ENCODE measurements around the gene ACCS. TPM values are rescaled to one million over a fixed set of nuclear protein-coding genes. Genes with fewer than 3 reads are reported as not detected.

The ACCS gene
- total and polyA plus RNA-seq, 8 donors = 10.1 to 68.1 (median 16.2) TPM

GRCh38 chr11:44018829-44019228, 47.2 kb upstream of the ACCS start:
- WGBS, 2 donors = 51 to 57% methylated on average over 2 of the region's 2 CpGs
- H3K27me3 ChIP-seq = no peaks in the 10 kb centered on the region
- intact Hi-C loops (cut with DNase I) = no loop called here
- FAIRE-seq (no peak), ATAC-seq (no peak), DNase-seq (no peak)
- no peak overlapping the region for H3K4me3 ChIP-seq
- TF ChIP-seq CTCF (IDR thresholded peaks at IDR 0.05) = no peak
- H3K36me3 ChIP-seq = no peaks in the 10 kb centered on the region
- no peak overlapping the region for H3K27ac ChIP-seq
- no peaks in the 10 kb centered on the region for H3K9me3 ChIP-seq
- peaks cover 0 to 13% (median 0%) of the 10 kb centered on the region in 3 donors for H3K4me1 ChIP-seq

- intact Hi-C loops (cut with DNase I) = no loop called here
- no peak for FAIRE-seq
Observed at GRCh38 chr11:44024977-44025376, 41.1 kb upstream of the ACCS start.

GRCh38 chr11:44025727-44026126, 40.3 kb upstream of the ACCS start:
- intact Hi-C loops (cut with DNase I) = no loop called here
- no peak for ATAC-seq
- no peaks in the 10 kb centered on the region for H3K36me3 ChIP-seq
- no peak for FAIRE-seq
- no peak overlapping the region for H3K4me3 ChIP-seq
- no peaks in the 10 kb centered on the region for H3K9me3 ChIP-seq
- DNase-seq = no peak
- H3K27me3 ChIP-seq = no peaks in the 10 kb centered on the region
- H3K27ac ChIP-seq = no peak overlapping the region
- H3K4me1 ChIP-seq = peaks cover 0 to 5% (median 0%) of the 10 kb centered on the region in 3 donors
- TF ChIP-seq CTCF (IDR thresholded peaks at IDR 0.05) = no peak

More at GRCh38 chr11:44024977-44025376, 41.1 kb upstream of the ACCS start:
- Histone ChIP-seq H3K27ac (no peak overlapping the region), H3K27me3 (no peaks in the 10 kb centered on the region), H3K4me1 (no peaks in the 10 kb centered on the region), H3K9me3 (no peaks in the 10 kb centered on the region), H3K4me3 (no peak overlapping the region), H3K36me3 (no peaks in the 10 kb centered on the region)
- DNase-seq (no peak), ATAC-seq (no peak)
- WGBS, 2 donors = 81 to 89% methylated on average over 1 of the region's 1 CpG
- TF ChIP-seq CTCF (IDR thresholded peaks at IDR 0.05) = no peak

GRCh38 chr11:44028401-44028800, 37.7 kb upstream of the ACCS start:
- Histone ChIP-seq H3K9me3 (no peaks in the 10 kb centered on the region), H3K4me1 (peaks cover 0 to 7% (median 0%) of the 10 kb centered on the region in 3 donors), H3K36me3 (no peaks in the 10 kb centered on the region), H3K4me3 (no peak overlapping the region), H3K27me3 (no peaks in the 10 kb centered on the region), H3K27ac (no peak overlapping the region)
- ATAC-seq (no peak), DNase-seq (no peak), FAIRE-seq (no peak)
- intact Hi-C loops (cut with DNase I) = no loop called here
- no peak for TF ChIP-seq CTCF (IDR thresholded peaks at IDR 0.05)
- 97 to 100% methylated on average over 1 of the region's 1 CpG for WGBS, 2 donors

GRCh38 chr11:44028816-44029506, 37.1 kb upstream of the ACCS start:
- DNase-seq (no peak), FAIRE-seq (no peak), ATAC-seq (no peak)
- H3K9me3 ChIP-seq = no peaks in the 10 kb centered on the region
- no peak overlapping the region for H3K4me3 ChIP-seq
- no peak for TF ChIP-seq CTCF (IDR thresholded peaks at IDR 0.05)
- 77 to 86% methylated on average over 3 of the region's 3 CpGs for WGBS, 2 donors
- intact Hi-C loops (cut with DNase I) = no loop called here
- H3K27ac ChIP-seq = no peak overlapping the region
- H3K4me1 ChIP-seq = peaks cover 0 to 7% (median 0%) of the 10 kb centered on the region in 3 donors
- no peaks in the 10 kb centered on the region for H3K36me3 ChIP-seq
- H3K27me3 ChIP-seq = no peaks in the 10 kb centered on the region
